Hair follicle dermal papilla cell (primary cell): ENCODE results near the gene CERS3. TPM values are rescaled to one million over a fixed set of nuclear protein-coding genes. Genes with fewer than 3 reads are reported as not detected.

Experiments used
- small RNA-seq: library from RNA; depleted of rRNA; stranded (forward); fragments of <200 nt; gene quantifications from one replicate; pipeline ENCODE3, GENCODE V24; 2012
- total RNA-seq: library from RNA; depleted of rRNA; stranded (reverse); fragments of >200 nt; gene quantifications from 2 replicates; pipeline ENCODE4 v1.2.3, GENCODE V29; 2012

CERS3 gene
- under 0.01 and 0.36 TPM in 2 replicates for total RNA-seq

DNA sequence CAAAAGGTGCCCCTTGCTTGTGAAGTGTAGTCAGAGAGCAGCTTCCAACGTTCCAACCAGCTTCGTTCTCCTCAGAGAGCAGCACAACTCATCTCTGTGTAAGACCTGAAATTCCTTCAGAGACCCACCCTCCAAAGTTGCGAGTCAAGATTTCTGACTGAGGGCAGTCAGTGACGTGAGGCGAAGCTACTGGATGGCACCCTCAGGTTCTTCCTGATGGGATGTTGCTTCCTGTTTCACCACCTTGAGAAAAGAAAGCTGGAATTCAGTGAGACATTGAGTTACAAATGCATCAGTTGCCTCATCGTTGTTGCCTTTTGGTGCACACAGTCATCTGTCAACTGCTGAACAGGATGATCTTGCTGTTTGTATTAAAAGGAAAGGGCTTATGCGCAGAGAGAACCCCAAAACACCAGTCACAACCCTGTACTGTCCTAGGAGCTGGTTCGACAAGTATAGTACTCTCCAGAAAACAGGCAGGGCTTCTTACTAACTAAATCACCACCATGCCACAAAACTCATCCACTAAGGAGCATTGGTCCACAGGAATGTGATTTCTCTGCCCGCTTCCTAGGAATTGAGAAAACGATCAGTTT lies at the start of gene CERS3:
Gene CERS3 (minus strand): TSS at position 118 of the 596 bp plus-strand sequence. CDS start 27,101 bp downstream, outside the sequence.

Small RNA genes within 50 kb of the gene (small RNA-seq; reads per million reads assigned to genes)
- not detected for gene RNU6-181P
- not detected for gene RNU6-322P

Other genes starting within 250 kb of the CERS3 start
- 0.16 and 0.24 TPM in 2 replicates for gene ADAMTS17, start 187.0 kb downstream of the CERS3 start, total RNA-seq
- gene LINS1, start 73.2 kb upstream of the CERS3 start, total RNA-seq: 14.3 and 19.3 TPM in 2 replicates
- gene ASB7, start 73.6 kb upstream of the CERS3 start, total RNA-seq: 18.2 and 20.6 TPM in 2 replicates